SK-N-SH (cell line): ENCODE data around the gene TMEFF1. TPM values are rescaled to one million over a fixed set of nuclear protein-coding genes. Genes with fewer than 3 reads are reported as not detected.

Experiments
- CTCF ChIA-PET: fragments of 300-600, 350-600 bp; formaldehyde crosslinking; extraction: SDS; loops from one replicate; lab custom pipeline; 2021; lab: Yijun Ruan, JAX
- POLR2A ChIA-PET: fragments of 350-600 bp; sonication (Branson Sonifier 250); formaldehyde crosslinking; extraction: SDS; loops from one replicate; lab custom pipeline; 2020; ENCODE audit warnings: antibody characterized with exemption, inconsistent platforms; lab: Yijun Ruan, JAX
- DNase-seq: peaks from one replicate; pipeline ENCODE4 v3.0.0; 2012
- H2AFZ ChIP-seq: fragments of 200-600 bp; sonication (generic); 2 replicates; pipeline ENCODE4 v1.8.1; 2016; ENCODE audit warnings: antibody characterized with exemption, mild to moderate bottlenecking, low read depth
- H3F3A ChIP-seq: fragments of 200-600 bp; sonication (generic); replicated peaks from 2 replicates; pipeline ENCODE3; 2016; ENCODE audit warnings: antibody characterized with exemption, mild to moderate bottlenecking; ENCODE audit not compliant: insufficient read depth
- H3K27ac ChIP-seq, 2 experiments: fragments of 200-500 bp in 1 of 2; fragments of 200-600 bp in 1 of 2; sonication (Bioruptor generic) in 1 of 2; sonication (generic), shearing (Covaris generic) in 1 of 2; 2 replicates each; pipeline versions ENCODE4 v1.5.1 to v1.6.1; 2014 to 2016; ENCODE audit warnings: low read depth in 2 of 2, inconsistent platforms in 1 of 2, low read length in 1 of 2, mild to moderate bottlenecking in 1 of 2, mixed read lengths in 1 of 2
- H3K27me3 ChIP-seq: fragments of 200-600 bp; sonication (generic), shearing (Covaris generic); 2 replicates; pipeline ENCODE4 v1.6.1; 2016; ENCODE audit warnings: mixed run types; ENCODE audit not compliant: insufficient read depth
- H3K36me3 ChIP-seq, 2 experiments: fragments of 200-500 bp in 1 of 2; fragments of 200-600 bp in 1 of 2; sonication (Bioruptor generic) in 1 of 2; sonication (generic) in 1 of 2; replicated peaks in 1 of 2; 2 replicates each; pipeline versions ENCODE3 to v1.5.1; 2014 to 2016; ENCODE audit warnings: low read length in 1 of 2, mild to moderate bottlenecking in 1 of 2; ENCODE audit not compliant: insufficient read depth in 2 of 2, control insufficient read depth in 1 of 2
- H3K4me1 ChIP-seq, 2 experiments: fragments of 200-500 bp in 1 of 2; fragments of 200-600 bp in 1 of 2; sonication (Bioruptor generic) in 1 of 2; sonication (generic), shearing (Covaris generic) in 1 of 2; 2 replicates each; pipeline versions ENCODE4 v1.5.1 to v1.6.1; 2014 to 2016; ENCODE audit warnings: low read depth in 1 of 2, low read length in 1 of 2, mixed run types in 1 of 2; ENCODE audit not compliant: insufficient read depth in 2 of 2, control insufficient read depth in 1 of 2
- H3K4me2 ChIP-seq: fragments of 200-600 bp; sonication (generic), shearing (Covaris generic); 2 replicates; pipeline ENCODE4 v1.6.1; 2017; ENCODE audit warnings: mixed run types
- H3K4me3 ChIP-seq, 2 experiments: fragments of 200-500 bp in 1 of 2; fragments of 200-600 bp in 1 of 2; sonication (Bioruptor generic) in 1 of 2; sonication (generic), shearing (Covaris generic) in 1 of 2; 2 replicates each; pipeline versions ENCODE4 v1.5.1 to v1.8.1; 2014 to 2016; ENCODE audit warnings: low read depth in 2 of 2, inconsistent platforms in 1 of 2, low read length in 1 of 2, mild to moderate bottlenecking in 1 of 2, mixed read lengths in 1 of 2, moderate library complexity in 1 of 2
- H3K79me2 ChIP-seq: fragments of 200-600 bp; sonication (generic); 2 replicates; pipeline ENCODE4 v1.8.1; 2017; ENCODE audit warnings: mild to moderate bottlenecking; ENCODE audit not compliant: insufficient read depth
- H3K9ac ChIP-seq: fragments of 200-600 bp; sonication (generic); 2 replicates; pipeline ENCODE4 v1.6.1; 2017; ENCODE audit warnings: mixed run types
- H3K9me2 ChIP-seq: fragments of 200-600 bp; sonication (generic); 2 replicates; pipeline ENCODE4 v1.6.1; 2017; ENCODE audit warnings: mixed run types
- H3K9me3 ChIP-seq: fragments of 200-600 bp; sonication (generic); 2 replicates; pipeline ENCODE4 v1.6.1; 2017; ENCODE audit warnings: mixed run types, mild to moderate bottlenecking, moderate library complexity
- H4K20me1 ChIP-seq: fragments of 200-600 bp; sonication (generic); 2 replicates; pipeline ENCODE4 v1.6.1; 2017; ENCODE audit warnings: mild to moderate bottlenecking, mixed run types; ENCODE audit not compliant: insufficient read depth
- CHD2 ChIP-seq: fragments of 150-350 bp; IDR thresholded peaks from 2 replicates; pipeline ENCODE4 v1.6.1; 2018; ENCODE audit warnings: low read length; ENCODE audit not compliant: partially characterized antibody
- CTCF ChIP-seq: fragments of 200-600 bp; sonication (generic); IDR thresholded peaks from 2 replicates; pipeline ENCODE4 v1.6.1; 2017; ENCODE audit warnings: antibody characterized with exemption, mild to moderate bottlenecking, moderate library complexity
- EP300 ChIP-seq, 2 experiments: IDR thresholded peaks; 2 replicates each; pipeline versions ENCODE4 v1.4.0 to v1.6.1; 2012; ENCODE audit warnings: borderline replicate concordance in 1 of 2, low read depth in 1 of 2, low read length in 1 of 2
- EZH2phosphoT487 ChIP-seq: fragments of 200-600 bp; sonication (generic); IDR thresholded peaks from 2 replicates; pipeline ENCODE4 v1.6.1; 2017; ENCODE audit warnings: low read depth, mixed run types, mild to moderate bottlenecking, antibody characterized with exemption, moderate library complexity, borderline replicate concordance
- FOSL2 ChIP-seq: IDR thresholded peaks from 2 replicates; pipeline ENCODE4 v1.4.0; 2012; ENCODE audit warnings: low read depth, mild to moderate bottlenecking, moderate library complexity, borderline replicate concordance
- GABPA ChIP-seq: IDR thresholded peaks from 2 replicates; pipeline ENCODE4 v1.4.0; 2012; ENCODE audit warnings: low read depth, mild to moderate bottlenecking
- IRF3 ChIP-seq: fragments of 150-350 bp; IDR thresholded peaks from 2 replicates; pipeline ENCODE4 v1.6.1; 2016; ENCODE audit warnings: mild to moderate bottlenecking, low read depth, low read length
- POLR2AphosphoS5 ChIP-seq: IDR thresholded peaks from 2 replicates; pipeline ENCODE4 v1.6.1; 2012; ENCODE audit warnings: low read depth, low read length
- REST ChIP-seq: IDR thresholded peaks from 2 replicates; pipeline ENCODE4 v1.6.1; 2012; ENCODE audit warnings: mild to moderate bottlenecking, low read depth, low read length, moderate library complexity
- RFX5 ChIP-seq: IDR thresholded peaks from 2 replicates; pipeline ENCODE4 v1.6.1; 2012; ENCODE audit warnings: mild to moderate bottlenecking, improper control_type of control experiment, low read length
- SIN3A ChIP-seq: IDR thresholded peaks from 2 replicates; pipeline ENCODE4 v1.6.1; 2012; ENCODE audit warnings: low read depth, mild to moderate bottlenecking, low read length, moderate library complexity, borderline replicate concordance
- TAF1 ChIP-seq: IDR thresholded peaks from 2 replicates; pipeline ENCODE4 v1.6.1; 2012; ENCODE audit warnings: low read depth, mild to moderate bottlenecking, low read length, moderate library complexity, borderline replicate concordance
- YY1 ChIP-seq: IDR thresholded peaks from 2 replicates; pipeline ENCODE4 v1.4.0; 2012; ENCODE audit warnings: low read depth, mild to moderate bottlenecking
- WGBS: methylation state at CpG from one replicate; pipeline ENCODE4 v1.1.6; 2017; ENCODE audit warnings: low lambda C conversion rate; 5-methylcytosine and 5-hydroxymethylcytosine counted together
- polyA plus RNA-seq, 3 experiments: library from polyadenylated mRNA; depleted of rRNA; stranded (reverse); fragments of >200 nt; gene quantifications; 2 replicates each; pipeline ENCODE4 v1.2.3, GENCODE V29; 2012
- TF ChIP-seq, protein P1 (sequence below): fragments of 150-350 bp; IDR thresholded peaks from 2 replicates; pipeline ENCODE4 v1.6.1; 2017; ENCODE audit warnings: antibody characterized with exemption, low read length, low read depth, borderline replicate concordance

Gene TMEFF1
- polyA plus RNA-seq, 1 of the 3 experiments (the other 2 are of a cell fraction) = 2.5 TPM

DNA sequence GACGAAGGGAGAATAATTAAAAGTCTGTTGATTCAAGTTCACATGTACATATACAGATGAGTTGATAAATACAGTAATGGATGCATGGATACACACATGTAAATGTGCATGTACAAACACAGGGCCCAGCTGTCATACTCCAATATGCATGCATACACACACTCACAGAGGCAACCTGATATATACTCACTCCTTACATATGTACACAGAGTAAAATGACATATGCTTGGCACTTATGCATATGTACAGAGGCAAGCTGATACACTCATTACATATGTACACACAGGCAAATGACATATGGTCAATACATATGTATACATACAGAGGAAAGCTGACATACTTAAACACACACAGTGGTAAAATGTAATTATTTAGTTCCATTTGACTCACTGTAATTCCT is 7.2 kb upstream of the TMEFF1 start:
- H3F3A ChIP-seq = no peaks in the 10 kb centered on the region
- WGBS = 97% methylated on average over 1 of the region's 1 CpG
- H4K20me1 ChIP-seq = no peaks in the 10 kb centered on the region
- H3K9ac ChIP-seq = no peak overlapping the region
- H3K27ac ChIP-seq = no peak overlapping the region
- ChIA-PET POLR2A (no interaction called here), CTCF (interaction anchor here (0.9 to 2.0 kb wide), 3 partner anchors 28 to 130 kb away, joined by 3 to 8 read pairs (median 4); no protein-coding TSS in a partner anchor)
- no peak for TF ChIP-seq GABPA
- H3K36me3 ChIP-seq = no peaks in the 10 kb centered on the region
- H3K79me2 ChIP-seq = no peaks in the 10 kb centered on the region
- no peaks in the 10 kb centered on the region; a peak in 1 of 4 replicates for H3K4me1 ChIP-seq
- DNase-seq = no peak
- H3K9me2 ChIP-seq = no peaks in the 10 kb centered on the region
- H3K27me3 ChIP-seq = no peaks in the 10 kb centered on the region
- no peak overlapping the region for H3K4me3 ChIP-seq
- no peaks in the 10 kb centered on the region for H3K9me3 ChIP-seq
- H2AFZ ChIP-seq = no peak overlapping the region
- no peak overlapping the region for H3K4me2 ChIP-seq

DNA sequence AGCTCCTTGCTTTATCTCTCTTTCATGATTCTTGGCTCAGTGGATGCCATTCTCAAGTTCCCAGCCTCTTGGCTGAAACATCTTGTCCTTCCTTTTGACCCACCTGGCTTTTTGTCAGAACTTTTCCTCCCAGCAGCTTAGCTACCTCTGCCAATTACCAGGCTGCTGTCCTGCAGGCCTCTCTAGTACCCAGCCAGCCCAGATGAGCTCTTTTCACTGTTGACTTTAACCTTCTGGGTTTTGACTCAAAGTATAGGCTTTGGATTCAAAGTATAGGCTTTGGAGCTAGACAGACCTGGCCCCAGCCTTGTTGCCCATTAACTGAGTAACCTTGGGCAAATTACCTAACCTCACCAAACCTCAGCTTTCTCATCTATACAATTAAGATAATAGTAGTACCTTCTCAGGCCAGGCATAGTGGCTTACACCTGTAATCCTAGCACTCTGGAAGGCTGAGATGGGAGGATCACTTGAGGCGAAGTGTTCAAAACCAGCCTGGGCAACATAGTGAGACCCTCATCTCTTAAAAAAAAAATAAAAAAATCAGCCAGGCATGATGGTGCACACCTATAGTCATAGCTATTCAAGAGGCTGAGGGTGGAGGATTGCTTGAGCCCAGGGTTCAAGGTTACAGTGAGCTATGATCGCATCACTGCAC is 6.6 kb upstream of the TMEFF1 start:
- no peak for TF ChIP-seq YY1
- no peak for TF ChIP-seq IRF3
- TF ChIP-seq RFX5 = no peak
- TF ChIP-seq POLR2AphosphoS5 = no peak
- no peak for TF ChIP-seq GABPA
- no peak for TF ChIP-seq EZH2phosphoT487
- no peak for TF ChIP-seq SIN3A
- TF ChIP-seq CTCF = no peak
- TF ChIP-seq TAF1 = no peak
- no peak for TF ChIP-seq EP300 (IDR thresholded peaks at IDR 0.05; ENCODE audit: borderline replicate concordance in 1 of 2, low read depth in 1 of 2, low read length in 1 of 2)
- TF ChIP-seq CHD2 = no peak
- TF ChIP-seq, protein P1, sequence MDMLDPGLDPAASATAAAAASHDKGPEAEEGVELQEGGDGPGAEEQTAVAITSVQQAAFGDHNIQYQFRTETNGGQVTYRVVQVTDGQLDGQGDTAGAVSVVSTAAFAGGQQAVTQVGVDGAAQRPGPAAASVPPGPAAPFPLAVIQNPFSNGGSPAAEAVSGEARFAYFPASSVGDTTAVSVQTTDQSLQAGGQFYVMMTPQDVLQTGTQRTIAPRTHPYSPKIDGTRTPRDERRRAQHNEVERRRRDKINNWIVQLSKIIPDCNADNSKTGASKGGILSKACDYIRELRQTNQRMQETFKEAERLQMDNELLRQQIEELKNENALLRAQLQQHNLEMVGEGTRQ = no peak
- no peak for TF ChIP-seq REST
- no peak for TF ChIP-seq FOSL2
- TF ChIP-seq, all 33 proteins: peak for 0
- Histone ChIP-seq H3K9me2 (no peaks in the 10 kb centered on the region), H3K27ac (no peak overlapping the region), H3K9ac (no peak overlapping the region), H3K36me3 (no peaks in the 10 kb centered on the region), H3K9me3 (no peaks in the 10 kb centered on the region), H4K20me1 (no peaks in the 10 kb centered on the region), H3K4me3 (no peak overlapping the region), H3K4me2 (no peak overlapping the region), H3F3A (no peaks in the 10 kb centered on the region), H2AFZ (no peak overlapping the region), H3K79me2 (no peaks in the 10 kb centered on the region), H3K27me3 (no peaks in the 10 kb centered on the region), H3K4me1 (no peaks in the 10 kb centered on the region; a peak in 1 of 4 replicates)
- 98% methylated on average over 2 of the region's 2 CpGs for WGBS
- ChIA-PET CTCF (interaction anchor here (0.9 to 2.0 kb wide), 3 partner anchors 29 to 129 kb away, joined by 3 to 8 read pairs (median 4); no protein-coding TSS in a partner anchor), POLR2A (no interaction called here)
- no peak for DNase-seq
